Keratinocyte (primary cell): ENCODE measurements around the gene TBL1Y. TPM values are rescaled to one million over a fixed set of nuclear protein-coding genes. Genes with fewer than 3 reads are reported as not detected.
"Not testable (repeated sequence)": the region's sequence is repeated elsewhere in the genome, so short reads cannot be mapped to it uniquely, and the experiment has no call there.

ENCODE experiments used
- DNase-seq: peaks from one replicate; pipeline ENCODE4 v3.0.0-alpha.2; 2011; ENCODE audit warnings: low read depth, missing footprints, low spot score
- FAIRE-seq: peaks from 2 replicates; lab custom pipeline; 2011; peaks lifted over from hg19 to GRCh38; lab: Jason Lieb, UNC
- H2AFZ ChIP-seq: 2 replicates; pipeline ENCODE4 v1.6.0; 2012; ENCODE audit warnings: low read length, control low read depth, inconsistent platforms; ENCODE audit not compliant: control insufficient read depth
- H3K27ac ChIP-seq: 2 replicates; pipeline ENCODE4 v1.5.1; 2011; ENCODE audit warnings: low read length; ENCODE audit not compliant: control insufficient read depth, insufficient read depth
- H3K27me3 ChIP-seq: 3 replicates; pipeline ENCODE4 v1.6.0; 2011; ENCODE audit warnings: low read length; ENCODE audit not compliant: control insufficient read depth, insufficient read depth; ENCODE audit errors: extremely low read depth
- H3K36me3 ChIP-seq, 2 experiments: 2 replicates in 1 of 2; 3 replicates in 1 of 2; pipeline ENCODE4 v1.5.1; 2011; ENCODE audit warnings: low read length in 2 of 2, mild to moderate bottlenecking in 1 of 2; ENCODE audit not compliant: control insufficient read depth in 2 of 2, insufficient read depth in 2 of 2; ENCODE audit errors: extremely low read depth in 1 of 2
- H3K4me1 ChIP-seq: 3 replicates; pipeline ENCODE4 v1.5.1; 2011; ENCODE audit warnings: low read length; ENCODE audit not compliant: control insufficient read depth, insufficient read depth; ENCODE audit errors: extremely low read depth
- H3K4me2 ChIP-seq: 3 replicates; pipeline ENCODE4 v1.6.0; 2011; ENCODE audit warnings: low read depth, low read length; ENCODE audit not compliant: control insufficient read depth, insufficient read depth; ENCODE audit errors: extremely low read depth
- H3K4me3 ChIP-seq, 3 experiments: fragments of 200-600 bp in 1 of 3; sonication (generic) in 1 of 3; 2 replicates in 2 of 3; 3 replicates in 1 of 3; pipeline ENCODE4 v1.5.1; 2011 to 2016; ENCODE audit warnings: low read length in 3 of 3, mild to moderate bottlenecking in 3 of 3, control low read depth in 2 of 3, inconsistent platforms in 1 of 3, low read depth in 1 of 3, mixed read lengths in 1 of 3, mixed run types in 1 of 3, moderate library complexity in 1 of 3; ENCODE audit not compliant: control insufficient read depth in 2 of 3, insufficient read depth in 2 of 3; ENCODE audit errors: extremely low read depth in 1 of 3
- H3K79me2 ChIP-seq: 2 replicates; pipeline ENCODE4 v1.6.0; 2012; ENCODE audit warnings: low read length; ENCODE audit not compliant: control insufficient read depth, insufficient read depth
- H3K9ac ChIP-seq: 3 replicates; pipeline ENCODE4 v1.6.0; 2011; ENCODE audit warnings: low read length; ENCODE audit not compliant: control insufficient read depth, insufficient read depth; ENCODE audit errors: extremely low read depth
- H3K9me1 ChIP-seq: 3 replicates; pipeline ENCODE4 v1.6.0; 2011; ENCODE audit warnings: low read length; ENCODE audit not compliant: control insufficient read depth, insufficient read depth; ENCODE audit errors: extremely low read depth
- H3K9me3 ChIP-seq: 2 replicates; pipeline ENCODE4 v1.5.1; 2012; ENCODE audit warnings: low read depth, low read length; ENCODE audit not compliant: control insufficient read depth
- H4K20me1 ChIP-seq: 3 replicates; pipeline ENCODE4 v1.6.0; 2011; ENCODE audit warnings: low read length; ENCODE audit not compliant: control insufficient read depth, insufficient read depth; ENCODE audit errors: extremely low read depth
- EZH2 ChIP-seq: IDR thresholded peaks from one replicate; pipeline ENCODE4 v1.6.1; 2012; ENCODE audit warnings: inconsistent platforms, mild to moderate bottlenecking, low read length, moderate library complexity
- dilution Hi-C: fragments of 300-500 bp; cut with MboI; formaldehyde crosslinking; loops from one replicate; pipeline ENCODE4 v1.7.0; 2020; ENCODE audit warnings: low sequenced_read_pairs; ENCODE audit not compliant: extremely low pct_ligation_motif_present
- polyA plus RNA-seq, 5 experiments: library from polyadenylated mRNA; depleted of rRNA in 3 of 5; stranded (reverse) in 3 of 5; stranded (forward) in 1 of 5; unstranded in 1 of 5; fragments of >200 nt; gene quantifications; 1 replicate in 1 of 5; 2 replicates in 3 of 5; 3 replicates in 1 of 5; pipeline versions ENCODE4 v1.2.1 to v1.2.3, GENCODE V29; 2011 to 2012; ENCODE audit warnings: missing spikeins in 2 of 5, low read depth in 1 of 5, low replicate concordance in 1 of 5
- TF ChIP-seq, protein P1 (sequence below), 3 experiments: IDR thresholded peaks in 1 of 3; conservative IDR thresholded peaks in 1 of 3; optimal IDR thresholded peaks in 1 of 3; 2 replicates in 2 of 3; 3 replicates in 1 of 3; pipeline versions ENCODE3 to v1.5.1; 2011; ENCODE audit warnings: low read length in 3 of 3, mild to moderate bottlenecking in 3 of 3, moderate library complexity in 2 of 3, control low read depth in 1 of 3, inconsistent platforms in 1 of 3; ENCODE audit not compliant: insufficient read depth in 2 of 3; ENCODE audit errors: extremely low read depth in 1 of 3

TBL1Y gene
- polyA plus RNA-seq, 1 donor (not counting 4 experiments of a cell fraction or from before 2014, with no cell fraction given), result not detected

DNA sequence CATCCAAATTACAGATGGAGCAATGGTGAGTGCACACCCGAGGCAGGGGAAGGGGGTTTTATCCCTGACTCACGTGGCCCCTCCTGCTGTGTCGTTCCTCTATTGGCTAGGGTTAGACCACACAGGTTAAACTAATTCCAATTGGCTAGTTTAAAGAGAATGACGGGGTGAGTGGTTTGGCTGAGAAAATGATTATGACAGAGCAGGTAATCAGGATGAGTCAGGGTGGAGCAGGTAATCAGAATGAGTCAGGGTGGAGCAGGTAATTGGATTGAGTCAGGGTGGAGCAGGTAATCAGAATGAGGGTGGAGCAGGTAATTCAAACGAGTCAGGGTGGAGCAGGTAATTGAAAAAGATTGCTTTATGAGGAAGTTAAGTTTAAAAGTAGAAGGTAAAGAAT, 146.4 kb downstream of the TBL1Y start:
- Histone ChIP-seq H3K27me3 (no peaks in the 10 kb centered on the region), H3K9ac (no peak overlapping the region), H3K79me2 (no peaks in the 10 kb centered on the region), H3K4me2 (no peak overlapping the region), H3K4me3 (no peak overlapping the region), H2AFZ (no peak overlapping the region), H3K36me3 (no peaks in the 10 kb centered on the region), H3K9me1 (no peaks in the 10 kb centered on the region), H3K27ac (no peak overlapping the region), H3K4me1 (no peaks in the 10 kb centered on the region), H4K20me1 (no peaks in the 10 kb centered on the region), H3K9me3 (no peaks in the 10 kb centered on the region)
- FAIRE-seq, result no peak
- dilution Hi-C loops, result no loop called here
- TF ChIP-seq EZH2, result no peak
- TF ChIP-seq, protein P1, sequence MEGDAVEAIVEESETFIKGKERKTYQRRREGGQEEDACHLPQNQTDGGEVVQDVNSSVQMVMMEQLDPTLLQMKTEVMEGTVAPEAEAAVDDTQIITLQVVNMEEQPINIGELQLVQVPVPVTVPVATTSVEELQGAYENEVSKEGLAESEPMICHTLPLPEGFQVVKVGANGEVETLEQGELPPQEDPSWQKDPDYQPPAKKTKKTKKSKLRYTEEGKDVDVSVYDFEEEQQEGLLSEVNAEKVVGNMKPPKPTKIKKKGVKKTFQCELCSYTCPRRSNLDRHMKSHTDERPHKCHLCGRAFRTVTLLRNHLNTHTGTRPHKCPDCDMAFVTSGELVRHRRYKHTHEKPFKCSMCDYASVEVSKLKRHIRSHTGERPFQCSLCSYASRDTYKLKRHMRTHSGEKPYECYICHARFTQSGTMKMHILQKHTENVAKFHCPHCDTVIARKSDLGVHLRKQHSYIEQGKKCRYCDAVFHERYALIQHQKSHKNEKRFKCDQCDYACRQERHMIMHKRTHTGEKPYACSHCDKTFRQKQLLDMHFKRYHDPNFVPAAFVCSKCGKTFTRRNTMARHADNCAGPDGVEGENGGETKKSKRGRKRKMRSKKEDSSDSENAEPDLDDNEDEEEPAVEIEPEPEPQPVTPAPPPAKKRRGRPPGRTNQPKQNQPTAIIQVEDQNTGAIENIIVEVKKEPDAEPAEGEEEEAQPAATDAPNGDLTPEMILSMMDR (optimal IDR thresholded peaks at IDR 0.05 in 1 of 3, IDR thresholded peaks at IDR 0.05 in 1 of 3, conservative IDR thresholded peaks at IDR 0.05 in 1 of 3; ENCODE audit: extremely low read depth in 1 of 3, insufficient read depth in 2 of 3, low read length in 3 of 3), result no peak
- DNase-seq, result no peak

DNA sequence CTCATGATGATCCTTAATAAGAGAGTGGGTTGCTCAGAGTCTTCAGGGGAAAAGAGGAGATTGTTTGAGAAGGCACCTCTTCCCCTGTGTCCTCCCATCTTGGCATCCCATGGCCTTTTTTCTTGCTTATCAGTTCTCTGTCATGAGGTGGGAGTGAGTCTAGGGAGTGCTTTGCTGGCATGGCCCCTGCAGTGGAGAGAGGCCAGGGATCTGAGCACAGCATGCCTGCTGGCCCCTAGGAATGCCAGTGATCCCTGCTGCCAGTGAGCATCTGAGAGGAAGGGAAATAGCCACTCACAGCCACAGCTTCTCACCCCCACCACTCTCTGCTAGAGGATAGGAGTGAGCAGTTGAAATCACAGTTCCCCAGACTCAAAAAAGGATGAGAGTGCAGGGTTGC, 168.2 kb downstream of the TBL1Y start:
- Histone ChIP-seq H3K4me1 (no peaks in the 10 kb centered on the region), H3K4me2 (no peak overlapping the region), H3K27me3 (no peaks in the 10 kb centered on the region), H2AFZ (no peak overlapping the region), H3K27ac (no peak overlapping the region), H3K79me2 (no peaks in the 10 kb centered on the region), H3K36me3 (no peaks in the 10 kb centered on the region), H3K9me3 (no peaks in the 10 kb centered on the region), H3K9me1 (no peaks in the 10 kb centered on the region), H4K20me1 (no peaks in the 10 kb centered on the region), H3K9ac (no peak overlapping the region), H3K4me3 (no peak overlapping the region)
- dilution Hi-C loops, result no loop called here
- no peak for DNase-seq
- no peak for FAIRE-seq
- TF ChIP-seq EZH2, result no peak
- TF ChIP-seq, protein P1 (optimal IDR thresholded peaks at IDR 0.05 in 1 of 3, IDR thresholded peaks at IDR 0.05 in 1 of 3, conservative IDR thresholded peaks at IDR 0.05 in 1 of 3; ENCODE audit: extremely low read depth in 1 of 3, insufficient read depth in 2 of 3, low read length in 3 of 3), result no peak

DNA sequence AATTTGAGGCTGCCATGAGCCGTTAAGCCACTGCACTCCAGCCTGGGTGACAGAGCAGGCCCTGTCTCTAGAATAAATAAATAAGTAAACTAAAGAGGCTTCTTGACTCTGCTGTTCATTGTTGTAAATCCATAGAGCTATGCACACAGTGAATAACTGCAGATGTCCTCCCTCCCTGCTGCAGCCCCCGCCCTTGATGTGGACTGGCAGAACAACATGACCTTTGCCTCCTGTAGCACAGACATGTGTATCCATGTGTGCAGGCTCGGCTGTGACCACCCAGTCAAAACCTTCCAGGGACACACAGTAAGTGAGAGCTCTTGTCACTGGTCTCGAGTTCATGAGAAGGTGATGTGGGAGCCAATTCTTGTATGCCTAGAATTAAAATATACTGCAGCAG, 170.1 kb downstream of the TBL1Y start:
- H2AFZ ChIP-seq, H3K9ac ChIP-seq, H4K20me1 ChIP-seq, H3K4me1 ChIP-seq, H3K36me3 ChIP-seq, H3K4me3 ChIP-seq, H3K27me3 ChIP-seq, dilution Hi-C loops, H3K9me1 ChIP-seq, H3K27ac ChIP-seq, DNase-seq, H3K9me3 ChIP-seq, H3K79me2 ChIP-seq, H3K4me2 ChIP-seq, FAIRE-seq: not testable (repeated sequence)
